KG1 (cell line): ENCODE data around the gene PAQR8.

Experiments
- DNase-seq: peaks from one replicate; lab custom pipeline; 2025; lab: John Stamatoyannopoulos, UW

Gene PAQR8

GRCh38 chr6:52351879-52352238, 10.1 kb upstream of the PAQR8 start:
- DNase-seq: no peak

- DNase-seq: peak; percentile 53
Measured at GRCh38 chr6:52352239-52353018, 9.5 kb upstream of the PAQR8 start.

GRCh38 chr6:52356017-52356416, 5.9 kb upstream of the PAQR8 start:
- no peak for DNase-seq

DNA sequence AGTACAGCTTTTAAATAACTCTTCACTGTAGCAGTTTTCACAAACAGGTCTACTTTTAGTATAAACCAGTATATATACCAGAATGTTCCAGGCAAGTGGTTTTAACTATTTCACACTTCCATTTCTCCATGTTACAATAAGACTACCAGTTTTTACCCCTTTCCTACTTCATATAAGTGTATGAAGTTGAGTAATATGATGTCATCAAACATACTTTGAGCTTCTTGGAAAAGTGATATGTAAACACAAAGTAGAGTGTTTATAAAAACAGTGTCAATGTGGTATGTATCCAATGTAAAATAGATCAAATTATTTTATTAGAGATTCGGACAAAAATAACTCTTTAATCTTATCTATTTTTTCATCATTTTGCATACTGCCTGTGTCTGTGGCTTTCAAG, 2.5 kb upstream of the PAQR8 start:
- no peak for DNase-seq

- no peak for DNase-seq
Measured at GRCh38 chr6:52360028-52360427, 1.9 kb upstream of the PAQR8 start.

- no peak for DNase-seq
Measured at GRCh38 chr6:52360601-52361413, 1.1 kb upstream of the PAQR8 start.

GRCh38 chr6:52361414-52361944, 472 bp upstream of the PAQR8 start:
- no peak for DNase-seq

DNA sequence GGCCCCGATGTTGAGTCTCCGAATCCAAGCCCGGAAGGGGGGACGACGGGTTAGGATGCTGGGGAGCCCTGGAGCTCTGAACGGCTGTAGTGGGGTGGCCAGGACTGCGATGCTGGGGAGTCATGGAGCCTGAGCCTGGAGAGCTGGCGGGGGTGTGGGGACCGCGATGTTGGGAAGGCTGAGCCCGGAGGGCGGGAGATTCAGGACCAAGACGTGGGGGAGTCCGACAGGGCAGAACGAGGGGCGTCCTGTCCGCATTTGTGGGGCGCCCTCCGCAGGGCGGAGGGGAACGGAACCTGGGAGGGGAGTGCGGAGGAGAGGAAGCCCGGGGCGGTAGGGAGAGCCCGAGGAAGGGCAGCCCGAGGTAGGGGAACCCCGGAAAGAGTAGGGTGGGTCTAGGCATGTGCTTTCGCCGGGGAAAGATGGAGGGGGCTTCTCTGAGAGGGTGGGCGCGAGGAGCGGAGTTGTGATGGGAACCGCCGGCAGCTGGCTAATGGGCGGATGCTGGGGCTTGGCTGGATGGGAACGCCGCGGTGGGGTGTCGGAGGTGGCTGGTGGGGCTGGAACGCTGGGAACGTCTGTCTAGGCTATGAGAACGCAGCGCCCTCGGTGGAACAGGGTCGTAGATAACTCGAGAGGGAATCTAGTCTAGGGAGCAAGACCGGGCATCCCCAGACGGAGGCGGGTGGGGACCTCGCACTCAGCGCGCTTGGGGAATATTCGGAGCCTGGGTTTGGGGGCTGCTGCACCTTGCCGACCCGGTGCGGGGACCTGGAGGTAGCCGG, 684 bp downstream of the PAQR8 start:
- DNase-seq: peak; percentile 45

DNA sequence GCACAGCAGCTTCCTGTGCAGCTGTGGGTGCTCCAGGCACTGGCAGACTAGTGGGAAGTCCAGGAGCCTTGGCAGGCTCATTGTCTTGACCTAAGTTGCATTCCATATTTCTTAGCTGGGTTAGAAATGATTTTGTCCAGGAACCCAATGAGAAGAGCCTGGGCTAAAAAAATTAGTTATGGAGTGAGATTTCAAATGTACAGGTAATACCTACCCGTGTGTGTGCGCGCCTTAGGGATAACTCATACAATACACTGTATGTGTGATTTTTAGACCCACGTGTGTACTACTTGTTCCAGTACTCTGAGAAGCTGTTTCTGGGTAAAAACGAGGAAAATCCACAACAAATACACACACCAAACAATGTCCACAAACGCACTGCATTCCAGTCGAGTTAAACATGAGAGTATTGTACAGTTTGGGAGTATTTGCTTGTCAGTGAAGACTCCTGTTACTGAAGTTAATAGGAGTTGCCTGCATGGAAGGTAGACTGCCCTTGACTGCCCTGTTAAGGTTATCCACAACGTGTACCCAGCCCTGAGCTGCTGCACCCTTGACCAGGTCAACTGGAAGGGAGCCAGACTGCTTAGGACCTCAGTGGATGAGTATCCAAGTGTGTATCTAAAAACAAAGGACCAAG, 1.4 kb downstream of the PAQR8 start:
- DNase-seq: no peak

DNA sequence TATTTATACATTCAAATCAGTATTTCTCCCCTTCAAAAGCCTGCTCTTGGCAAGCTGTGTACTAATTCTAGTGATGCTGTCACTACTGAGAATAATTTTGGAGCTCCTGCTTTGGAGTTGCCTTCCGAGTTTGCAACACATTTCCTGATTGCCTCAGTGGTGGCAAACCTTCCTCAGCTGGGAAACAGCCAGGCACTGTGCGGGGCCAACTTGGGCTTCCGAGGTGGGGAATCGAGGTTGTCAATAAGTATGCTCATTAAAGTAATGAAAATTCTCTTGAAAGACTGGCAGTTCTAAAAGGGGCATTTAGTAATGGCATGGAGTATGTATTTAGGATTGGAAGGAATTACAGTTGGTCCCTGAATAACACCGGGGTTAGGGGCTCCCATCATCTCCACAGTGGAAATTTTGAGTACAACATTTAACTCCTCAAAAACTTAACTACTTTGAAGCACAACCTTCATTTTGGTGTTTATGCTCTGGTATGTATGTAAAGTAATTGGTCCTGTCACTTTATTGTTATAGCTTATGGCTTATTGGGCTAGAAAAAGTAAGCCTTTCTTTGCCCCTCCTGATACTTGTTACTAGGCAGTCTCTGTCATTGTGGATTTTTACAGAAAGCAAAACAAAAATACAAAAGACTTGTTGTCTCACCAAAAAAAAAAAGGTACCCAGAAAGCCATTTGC, 2.7 kb downstream of the PAQR8 start:
- no peak for DNase-seq

DNA sequence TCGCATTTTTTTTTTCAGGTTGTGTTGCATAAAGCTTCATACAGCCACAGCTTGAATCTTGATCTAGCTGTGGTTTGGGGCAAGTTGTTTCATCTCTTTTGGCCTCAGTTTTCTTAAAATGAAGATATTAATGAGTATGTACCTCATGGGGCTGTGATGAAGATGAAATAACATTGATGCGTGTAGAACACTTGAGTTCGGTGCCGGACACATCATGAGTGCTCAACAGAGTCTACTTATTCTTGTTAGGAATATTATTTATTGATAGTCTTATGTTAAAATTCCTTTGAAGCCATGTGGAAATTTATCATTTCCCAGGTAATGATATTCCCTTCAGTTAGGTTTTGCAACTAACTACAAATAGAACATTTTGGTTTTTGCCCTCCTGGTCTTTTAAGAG, 3.4 kb downstream of the PAQR8 start:
- no peak for DNase-seq

GRCh38 chr6:52365866-52366540, 4.1 kb downstream of the PAQR8 start:
- DNase-seq: no peak

GRCh38 chr6:52368002-52368401, 6.1 kb downstream of the PAQR8 start:
- no peak for DNase-seq

DNA sequence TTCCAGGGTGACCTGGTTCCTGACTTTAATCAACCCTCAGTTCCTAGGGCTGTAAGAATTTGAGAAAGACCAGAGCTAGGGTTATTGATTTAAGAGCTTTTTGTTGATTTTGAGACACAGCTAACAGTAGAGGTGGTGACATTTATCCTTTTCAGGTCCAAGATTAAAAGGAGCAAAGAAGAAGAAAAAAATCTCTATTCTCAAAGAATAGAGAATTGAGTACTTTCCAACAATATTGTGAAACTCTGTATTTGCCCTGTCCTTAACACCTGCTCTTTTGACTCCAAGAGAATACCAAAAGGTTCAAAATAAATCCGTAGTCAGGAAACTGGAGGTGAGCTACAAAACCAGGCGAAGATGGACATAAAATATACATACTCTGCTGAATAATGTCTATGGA, 7.3 kb downstream of the PAQR8 start:
- no peak for DNase-seq

GRCh38 chr6:52371656-52372191, 9.8 kb downstream of the PAQR8 start:
- no peak for DNase-seq

DNA sequence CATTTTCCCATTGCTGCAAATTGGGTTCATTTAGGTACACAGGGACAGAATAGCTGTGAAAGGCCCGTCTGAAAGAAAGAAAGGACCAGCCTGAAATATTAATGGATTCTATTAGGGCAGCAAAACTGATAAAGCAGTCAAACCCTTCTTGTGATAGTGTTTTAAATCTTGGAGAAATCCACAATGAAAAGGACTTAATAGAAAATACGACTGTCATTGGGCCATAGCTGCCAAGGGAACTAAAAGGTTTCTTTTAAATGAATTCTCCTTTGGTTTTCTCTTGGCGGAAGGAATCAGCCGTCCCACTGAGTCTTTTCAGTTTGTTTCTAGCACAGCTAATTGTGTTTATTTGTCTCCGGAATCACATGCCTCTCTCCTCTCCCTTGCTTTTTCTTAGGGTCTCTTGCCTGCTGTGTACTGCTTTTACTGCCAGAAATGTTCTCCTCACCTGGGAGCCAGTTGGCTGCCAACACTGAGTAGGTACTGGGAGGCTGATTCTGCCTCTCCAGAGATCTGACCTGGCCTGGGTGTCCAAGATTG, 11.3 kb downstream of the PAQR8 start:
- no peak for DNase-seq

- no peak for DNase-seq
Measured at GRCh38 chr6:52374247-52374646, 12.3 kb downstream of the PAQR8 start.

GRCh38 chr6:52375780-52376556, 14.0 kb downstream of the PAQR8 start:
- DNase-seq: no peak

GRCh38 chr6:52376763-52377162, 14.8 kb downstream of the PAQR8 start:
- DNase-seq: no peak
